HG03378 (cell line): ENCODE data around the gene MX2.
"Not testable (repeated sequence)": the region's sequence is repeated elsewhere in the genome, so short reads cannot be mapped to it uniquely, and the experiment has no call there.

Source experiments
- ATAC-seq: cut with Tn5 transposase; IDR thresholded peaks from one replicate; pipeline ENCODE4 v1.9.1; 2021; ENCODE audit warnings: mild to moderate bottlenecking, moderate library complexity; ENCODE audit not compliant: unreplicated experiment

The MX2 gene

GRCh38 chr21:41361786-41362604 is at the start of gene MX2:
TSS of gene MX2 (plus strand) at chr21:41362027. CDS start at chr21:41376907, 14,880 bp downstream.
- peak; percentile 76 for ATAC-seq

GRCh38 chr21:41313285-41314164 is 48.3 kb upstream of the MX2 start:
- ATAC-seq = not testable (repeated sequence)

- ATAC-seq = no peak
These were observed 46.1 kb upstream of the MX2 start for GRCh38 chr21:41315726-41316125.

GRCh38 chr21:41316200-41317062 is 45.4 kb upstream of the MX2 start, which contains the start of gene FAM3B:
TSS of gene FAM3B (plus strand) at chr21:41316801. CDS start at chr21:41316880, 79 bp downstream.
- ATAC-seq = no peak

GRCh38 chr21:41317063-41317392 is 44.8 kb upstream of the MX2 start:
- ATAC-seq = no peak

GRCh38 chr21:41317458-41317857 is 44.4 kb upstream of the MX2 start:
- no peak for ATAC-seq

GRCh38 chr21:41318218-41318617 is 43.6 kb upstream of the MX2 start:
- ATAC-seq = no peak

- ATAC-seq = no peak
These were observed 42.6 kb upstream of the MX2 start for GRCh38 chr21:41319273-41319672.

- ATAC-seq = no peak
These were observed 40.5 kb upstream of the MX2 start for GRCh38 chr21:41321211-41321907.

GRCh38 chr21:41321908-41322495 is 39.8 kb upstream of the MX2 start:
- ATAC-seq = no peak

- ATAC-seq = no peak
These were observed 39.1 kb upstream of the MX2 start for GRCh38 chr21:41322496-41323382.

GRCh38 chr21:41325138-41325912 is 36.5 kb upstream of the MX2 start:
- no peak for ATAC-seq

- ATAC-seq = no peak
These were observed 35.3 kb upstream of the MX2 start for GRCh38 chr21:41326414-41327080.

GRCh38 chr21:41327753-41328152 is 34.1 kb upstream of the MX2 start:
- ATAC-seq = no peak

- ATAC-seq = no peak
These were observed 32.9 kb upstream of the MX2 start for GRCh38 chr21:41328660-41329607.

- ATAC-seq = no peak
These were observed 28.1 kb upstream of the MX2 start for GRCh38 chr21:41333752-41334151.

GRCh38 chr21:41337515-41337914 is 24.3 kb upstream of the MX2 start:
- ATAC-seq = no peak
